ENCODE measurements around the gene ST3GAL5.

The ST3GAL5 gene

GRCh38 chr2:85893428-85894258 is 4.9 kb upstream of the ST3GAL5 start:
- no peaks in the 10 kb centered on the region for H3K36me3 ChIP-seq (ENCODE audit: insufficient read depth, low read length)
- DNase-seq (no peak), ATAC-seq (ENCODE audit: insufficient read depth, low read depth) (no peak)
- H3K27ac ChIP-seq (ENCODE audit: low read length), result peak overlapping the region; percentile 15; the same call in 1 of the 2 replicates
- peak overlapping the region; percentile 4; the same call in 1 of the 2 replicates for H3K4me2 ChIP-seq (ENCODE audit: insufficient read depth, low read length)
- H3K4me3 ChIP-seq (ENCODE audit: low read depth in 1 of 2, low read length in 2 of 2), result no peak overlapping the region
- peaks cover 3% of the 10 kb centered on the region; the same call in 1 of the 2 replicates for H3K79me2 ChIP-seq (ENCODE audit: insufficient read depth, low read length)
- peaks cover 5% of the 10 kb centered on the region for H3K9me3 ChIP-seq (ENCODE audit: insufficient read depth, low read length, severe bottlenecking)
- no peaks in the 10 kb centered on the region for H3K27me3 ChIP-seq (ENCODE audit: insufficient read depth, low read length, poor library complexity)
- H3K4me1 ChIP-seq (ENCODE audit: insufficient read depth, low read length), result peaks cover 40% of the 10 kb centered on the region
- no peak overlapping the region for H3K9ac ChIP-seq (ENCODE audit: low read depth, low read length)
- H2AFZ ChIP-seq (ENCODE audit: low read depth, low read length), result 0 out of 2 replicates have a peak overlapping the region, but pooled peaks have one; percentile 12
- TF ChIP-seq EZH2 (IDR thresholded peaks at IDR 0.05; ENCODE audit: borderline replicate concordance, low read depth, low read length, severe bottlenecking) (no peak), CTCF (IDR thresholded peaks at IDR 0.05; ENCODE audit: borderline replicate concordance, extremely low read depth, low read length, poor library complexity, severe bottlenecking) (no peak)
- no peaks in the 10 kb centered on the region for H4K20me1 ChIP-seq (ENCODE audit: insufficient read depth, low read length)

- ATAC-seq (ENCODE audit: insufficient read depth, low read depth) (no peak), DNase-seq (no peak)
- no peak overlapping the region for H3K4me3 ChIP-seq (ENCODE audit: low read depth in 1 of 2, low read length in 2 of 2)
- no peaks in the 10 kb centered on the region for H3K36me3 ChIP-seq (ENCODE audit: insufficient read depth, low read length)
- H3K9me3 ChIP-seq (ENCODE audit: insufficient read depth, low read length, severe bottlenecking), result peaks cover 5% of the 10 kb centered on the region
- peak overlapping the region; percentile 8; the same call in 1 of the 2 replicates for H2AFZ ChIP-seq (ENCODE audit: low read depth, low read length)
- H3K79me2 ChIP-seq (ENCODE audit: insufficient read depth, low read length), result peaks cover 12% of the 10 kb centered on the region
- no peak overlapping the region for H3K9ac ChIP-seq (ENCODE audit: low read depth, low read length)
- peaks cover 50% of the 10 kb centered on the region for H3K4me1 ChIP-seq (ENCODE audit: insufficient read depth, low read length)
- H3K27me3 ChIP-seq (ENCODE audit: insufficient read depth, low read length, poor library complexity), result no peaks in the 10 kb centered on the region
- no peak for TF ChIP-seq CTCF (IDR thresholded peaks at IDR 0.05; ENCODE audit: borderline replicate concordance, extremely low read depth, low read length, poor library complexity, severe bottlenecking)
- TF ChIP-seq EZH2 (IDR thresholded peaks at IDR 0.05; ENCODE audit: borderline replicate concordance, low read depth, low read length, severe bottlenecking), result no peak
- H3K4me2 ChIP-seq (ENCODE audit: insufficient read depth, low read length), result no peak overlapping the region
- H4K20me1 ChIP-seq (ENCODE audit: insufficient read depth, low read length), result no peaks in the 10 kb centered on the region
- H3K27ac ChIP-seq (ENCODE audit: low read length), result no peak overlapping the region
Measured at GRCh38 chr2:85892216-85892944, 3.6 kb upstream of the ST3GAL5 start.

- Histone ChIP-seq H3K9ac (ENCODE audit: low read depth, low read length) (no peak overlapping the region), H3K27ac (ENCODE audit: low read length) (0 out of 2 replicates have a peak overlapping the region, but pooled peaks have one; percentile 2), H3K27me3 (ENCODE audit: insufficient read depth, low read length, poor library complexity) (no peaks in the 10 kb centered on the region), H4K20me1 (ENCODE audit: insufficient read depth, low read length) (no peaks in the 10 kb centered on the region; the same call in 1 of the 2 replicates), H3K79me2 (ENCODE audit: insufficient read depth, low read length) (peaks cover 29% of the 10 kb centered on the region), H3K36me3 (ENCODE audit: insufficient read depth, low read length) (no peaks in the 10 kb centered on the region), H2AFZ (ENCODE audit: low read depth, low read length) (peak overlapping the region; percentile 98; the same call in 1 of the 2 replicates), H3K4me2 (ENCODE audit: insufficient read depth, low read length) (peak overlapping the region; percentile 94; the same call in 1 of the 2 replicates), H3K4me1 (ENCODE audit: insufficient read depth, low read length) (peaks cover 67% of the 10 kb centered on the region), H3K4me3 (ENCODE audit: low read depth in 1 of 2, low read length in 2 of 2) (peak overlapping the region in 1 of 2 experiments; percentile 26; a peak in 1 of 4 replicates), H3K9me3 (ENCODE audit: insufficient read depth, low read length, severe bottlenecking) (peaks cover 5% of the 10 kb centered on the region)
- TF ChIP-seq CTCF (IDR thresholded peaks at IDR 0.05; ENCODE audit: borderline replicate concordance, extremely low read depth, low read length, poor library complexity, severe bottlenecking), result no peak
- TF ChIP-seq EZH2 (IDR thresholded peaks at IDR 0.05; ENCODE audit: borderline replicate concordance, low read depth, low read length, severe bottlenecking), result no peak
- no peak for ATAC-seq (ENCODE audit: insufficient read depth, low read depth)
- DNase-seq, result no peak
Measured at GRCh38 chr2:85890522-85891176, 1.9 kb upstream of the ST3GAL5 start.
